SK-N-SH (cell line): ENCODE data around the gene PRRT1. TPM values are rescaled to one million over a fixed set of nuclear protein-coding genes. Genes with fewer than 3 reads are reported as not detected.

Experiments used
- CTCF ChIA-PET: fragments of 300-600, 350-600 bp; formaldehyde crosslinking; extraction: SDS; loops from one replicate; lab custom pipeline; 2021; lab: Yijun Ruan, JAX
- POLR2A ChIA-PET: fragments of 350-600 bp; sonication (Branson Sonifier 250); formaldehyde crosslinking; extraction: SDS; loops from one replicate; lab custom pipeline; 2020; ENCODE audit warnings: antibody characterized with exemption, inconsistent platforms; lab: Yijun Ruan, JAX
- DNase-seq: peaks from one replicate; pipeline ENCODE4 v3.0.0; 2012
- H2AFZ ChIP-seq: fragments of 200-600 bp; sonication (generic); 2 replicates; pipeline ENCODE4 v1.8.1; 2016; ENCODE audit warnings: antibody characterized with exemption, mild to moderate bottlenecking, low read depth
- H3F3A ChIP-seq: fragments of 200-600 bp; sonication (generic); replicated peaks from 2 replicates; pipeline ENCODE3; 2016; ENCODE audit warnings: antibody characterized with exemption, mild to moderate bottlenecking; ENCODE audit not compliant: insufficient read depth
- H3K27ac ChIP-seq, 2 experiments: fragments of 200-500 bp in 1 of 2; fragments of 200-600 bp in 1 of 2; sonication (Bioruptor generic) in 1 of 2; sonication (generic), shearing (Covaris generic) in 1 of 2; 2 replicates each; pipeline versions ENCODE4 v1.5.1 to v1.6.1; 2014 to 2016; ENCODE audit warnings: low read depth in 2 of 2, inconsistent platforms in 1 of 2, low read length in 1 of 2, mild to moderate bottlenecking in 1 of 2, mixed read lengths in 1 of 2
- H3K27me3 ChIP-seq: fragments of 200-600 bp; sonication (generic), shearing (Covaris generic); 2 replicates; pipeline ENCODE4 v1.6.1; 2016; ENCODE audit warnings: mixed run types; ENCODE audit not compliant: insufficient read depth
- H3K36me3 ChIP-seq, 2 experiments: fragments of 200-500 bp in 1 of 2; fragments of 200-600 bp in 1 of 2; sonication (Bioruptor generic) in 1 of 2; sonication (generic) in 1 of 2; replicated peaks in 1 of 2; 2 replicates each; pipeline versions ENCODE3 to v1.5.1; 2014 to 2016; ENCODE audit warnings: low read length in 1 of 2, mild to moderate bottlenecking in 1 of 2; ENCODE audit not compliant: insufficient read depth in 2 of 2, control insufficient read depth in 1 of 2
- H3K4me1 ChIP-seq, 2 experiments: fragments of 200-500 bp in 1 of 2; fragments of 200-600 bp in 1 of 2; sonication (Bioruptor generic) in 1 of 2; sonication (generic), shearing (Covaris generic) in 1 of 2; 2 replicates each; pipeline versions ENCODE4 v1.5.1 to v1.6.1; 2014 to 2016; ENCODE audit warnings: low read depth in 1 of 2, low read length in 1 of 2, mixed run types in 1 of 2; ENCODE audit not compliant: insufficient read depth in 2 of 2, control insufficient read depth in 1 of 2
- H3K4me2 ChIP-seq: fragments of 200-600 bp; sonication (generic), shearing (Covaris generic); 2 replicates; pipeline ENCODE4 v1.6.1; 2017; ENCODE audit warnings: mixed run types
- H3K4me3 ChIP-seq, 2 experiments: fragments of 200-500 bp in 1 of 2; fragments of 200-600 bp in 1 of 2; sonication (Bioruptor generic) in 1 of 2; sonication (generic), shearing (Covaris generic) in 1 of 2; 2 replicates each; pipeline versions ENCODE4 v1.5.1 to v1.8.1; 2014 to 2016; ENCODE audit warnings: low read depth in 2 of 2, inconsistent platforms in 1 of 2, low read length in 1 of 2, mild to moderate bottlenecking in 1 of 2, mixed read lengths in 1 of 2, moderate library complexity in 1 of 2
- H3K79me2 ChIP-seq: fragments of 200-600 bp; sonication (generic); 2 replicates; pipeline ENCODE4 v1.8.1; 2017; ENCODE audit warnings: mild to moderate bottlenecking; ENCODE audit not compliant: insufficient read depth
- H3K9ac ChIP-seq: fragments of 200-600 bp; sonication (generic); 2 replicates; pipeline ENCODE4 v1.6.1; 2017; ENCODE audit warnings: mixed run types
- H3K9me2 ChIP-seq: fragments of 200-600 bp; sonication (generic); 2 replicates; pipeline ENCODE4 v1.6.1; 2017; ENCODE audit warnings: mixed run types
- H3K9me3 ChIP-seq: fragments of 200-600 bp; sonication (generic); 2 replicates; pipeline ENCODE4 v1.6.1; 2017; ENCODE audit warnings: mixed run types, mild to moderate bottlenecking, moderate library complexity
- H4K20me1 ChIP-seq: fragments of 200-600 bp; sonication (generic); 2 replicates; pipeline ENCODE4 v1.6.1; 2017; ENCODE audit warnings: mild to moderate bottlenecking, mixed run types; ENCODE audit not compliant: insufficient read depth
- EP300 ChIP-seq, 2 experiments: IDR thresholded peaks; 2 replicates each; pipeline versions ENCODE4 v1.4.0 to v1.6.1; 2012; ENCODE audit warnings: borderline replicate concordance in 1 of 2, low read depth in 1 of 2, low read length in 1 of 2
- PBX3 ChIP-seq: IDR thresholded peaks from 2 replicates; pipeline ENCODE4; 2012
- RAD21 ChIP-seq: IDR thresholded peaks from 2 replicates; pipeline ENCODE4 v1.6.1; 2012; ENCODE audit warnings: mild to moderate bottlenecking, low read length
- REST ChIP-seq: IDR thresholded peaks from 2 replicates; pipeline ENCODE4 v1.6.1; 2012; ENCODE audit warnings: mild to moderate bottlenecking, low read depth, low read length, moderate library complexity
- USF2 ChIP-seq: fragments of 150-350 bp; IDR thresholded peaks from 2 replicates; pipeline ENCODE4 v1.6.1; 2017; ENCODE audit warnings: antibody characterized with exemption, low read length, low read depth, borderline replicate concordance
- WGBS: methylation state at CpG from one replicate; pipeline ENCODE4 v1.1.6; 2017; ENCODE audit warnings: low lambda C conversion rate; 5-methylcytosine and 5-hydroxymethylcytosine counted together
- polyA plus RNA-seq, 3 experiments: library from polyadenylated mRNA; depleted of rRNA; stranded (reverse); fragments of >200 nt; gene quantifications; 2 replicates each; pipeline ENCODE4 v1.2.3, GENCODE V29; 2012

The PRRT1 gene
- polyA plus RNA-seq, 1 of the 3 experiments (the other 2 are of a cell fraction), result 1.5 TPM

- H3K4me1 ChIP-seq, result no peaks in the 10 kb centered on the region
- H3K9me3 ChIP-seq, result no peaks in the 10 kb centered on the region
- no peak overlapping the region for H3K4me2 ChIP-seq
- H3K9ac ChIP-seq, result no peak overlapping the region
- CTCF ChIA-PET, result interaction anchor here (1.0 to 1.5 kb wide), 3 partner anchors 48 to 120 kb away, joined by 3 to 4 read pairs (median 3); no protein-coding TSS in a partner anchor
- H3K9me2 ChIP-seq, result no peaks in the 10 kb centered on the region
- peaks cover 10 to 36% of the 10 kb centered on the region in 2 experiments for H3K36me3 ChIP-seq
- no peak for TF ChIP-seq REST
- no peak for TF ChIP-seq PBX3
- no peak for TF ChIP-seq EP300 (IDR thresholded peaks at IDR 0.05; ENCODE audit: borderline replicate concordance in 1 of 2, low read depth in 1 of 2, low read length in 1 of 2)
- no peak overlapping the region for H3K27ac ChIP-seq
- H3K4me3 ChIP-seq, result no peak overlapping the region
- peaks cover 7% of the 10 kb centered on the region for H3K79me2 ChIP-seq
- H3K27me3 ChIP-seq, result no peaks in the 10 kb centered on the region
- POLR2A ChIA-PET, result no interaction called here
- DNase-seq, result no peak
- H2AFZ ChIP-seq, result no peak overlapping the region
- H3F3A ChIP-seq, result peaks cover 2% of the 10 kb centered on the region
- WGBS, result 91% methylated on average over 21 of the region's 32 CpGs
- H4K20me1 ChIP-seq, result no peaks in the 10 kb centered on the region
These were observed 15.5 kb upstream of the PRRT1 start for GRCh38 chr6:32167154-32167760.

- H3K9ac ChIP-seq, result no peak overlapping the region
- H3K9me2 ChIP-seq, result no peaks in the 10 kb centered on the region
- ChIA-PET POLR2A (no interaction called here), CTCF (interaction anchor here (0.8 to 1.5 kb wide), 5 partner anchors 10 to 119 kb away, joined by 3 to 5 read pairs (median 3); no protein-coding TSS in a partner anchor)
- H4K20me1 ChIP-seq, result no peaks in the 10 kb centered on the region
- H3K4me1 ChIP-seq, result no peaks in the 10 kb centered on the region
- peaks cover 10 to 36% of the 10 kb centered on the region in 2 experiments for H3K36me3 ChIP-seq
- TF ChIP-seq USF2 (no peak), RAD21 (peak; percentile 12; the same call in 1 of the 2 replicates)
- no peak overlapping the region for H3K27ac ChIP-seq
- no peaks in the 10 kb centered on the region for H3K27me3 ChIP-seq
- peaks cover 2% of the 10 kb centered on the region for H3F3A ChIP-seq
- no peak overlapping the region for H3K4me2 ChIP-seq
- peaks cover under 1% of the 10 kb centered on the region; the same call in 1 of the 2 replicates for H3K79me2 ChIP-seq
- no peak overlapping the region for H3K4me3 ChIP-seq
- DNase-seq, result no peak
- WGBS, result 96% methylated on average over 18 of the region's 30 CpGs
- no peaks in the 10 kb centered on the region for H3K9me3 ChIP-seq
- no peak overlapping the region for H2AFZ ChIP-seq
These were observed 14.8 kb upstream of the PRRT1 start for GRCh38 chr6:32166411-32167061.
